ENCODE results near the gene MYO1D.

DNA sequence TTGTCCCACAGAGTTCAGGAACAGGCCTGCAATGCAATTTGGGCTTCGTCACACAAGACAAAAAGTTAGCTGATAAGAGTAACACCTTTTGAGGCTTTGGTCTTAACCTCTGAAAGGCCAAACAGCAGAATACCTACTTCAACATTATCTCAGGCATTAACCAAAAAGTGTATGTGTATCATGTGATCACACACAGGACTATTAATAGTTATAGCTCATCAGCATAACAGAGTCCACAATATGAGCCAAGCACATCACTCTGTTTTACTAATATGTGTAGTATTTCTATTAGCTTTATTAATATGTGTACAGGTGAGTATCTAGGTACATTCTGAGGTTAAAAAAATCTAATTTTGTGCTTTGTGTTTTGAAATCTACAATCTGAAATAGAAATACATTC lies 30.8 kb downstream of the MYO1D start:
- TF ChIP-seq, protein P1, sequence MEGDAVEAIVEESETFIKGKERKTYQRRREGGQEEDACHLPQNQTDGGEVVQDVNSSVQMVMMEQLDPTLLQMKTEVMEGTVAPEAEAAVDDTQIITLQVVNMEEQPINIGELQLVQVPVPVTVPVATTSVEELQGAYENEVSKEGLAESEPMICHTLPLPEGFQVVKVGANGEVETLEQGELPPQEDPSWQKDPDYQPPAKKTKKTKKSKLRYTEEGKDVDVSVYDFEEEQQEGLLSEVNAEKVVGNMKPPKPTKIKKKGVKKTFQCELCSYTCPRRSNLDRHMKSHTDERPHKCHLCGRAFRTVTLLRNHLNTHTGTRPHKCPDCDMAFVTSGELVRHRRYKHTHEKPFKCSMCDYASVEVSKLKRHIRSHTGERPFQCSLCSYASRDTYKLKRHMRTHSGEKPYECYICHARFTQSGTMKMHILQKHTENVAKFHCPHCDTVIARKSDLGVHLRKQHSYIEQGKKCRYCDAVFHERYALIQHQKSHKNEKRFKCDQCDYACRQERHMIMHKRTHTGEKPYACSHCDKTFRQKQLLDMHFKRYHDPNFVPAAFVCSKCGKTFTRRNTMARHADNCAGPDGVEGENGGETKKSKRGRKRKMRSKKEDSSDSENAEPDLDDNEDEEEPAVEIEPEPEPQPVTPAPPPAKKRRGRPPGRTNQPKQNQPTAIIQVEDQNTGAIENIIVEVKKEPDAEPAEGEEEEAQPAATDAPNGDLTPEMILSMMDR (IDR thresholded peaks at IDR 0.05) = no peak
- no peak for TF ChIP-seq POLR2AphosphoS5 (IDR thresholded peaks at IDR 0.05; ENCODE audit: low read depth, low read length)

All from Panc1 (cell line).